ENCODE measurements around the gene CDH11. TPM values are rescaled to one million over a fixed set of nuclear protein-coding genes. Genes with fewer than 3 reads are reported as not detected.

CDH11 gene
- total RNA-seq, 1 experiment from 2014 or later: 0.64 TPM

- TF ChIP-seq TCF7L2 (IDR thresholded peaks at IDR 0.05; ENCODE audit: low read depth, low read length) (no peak), REST (IDR thresholded peaks at IDR 0.05; ENCODE audit: insufficient read depth in 1 of 2, low read depth in 2 of 2, low read length in 1 of 2) (no peak), CTCF (IDR thresholded peaks at IDR 0.05) (no peak), SIN3A (IDR thresholded peaks at IDR 0.05; ENCODE audit: borderline replicate concordance, insufficient read depth, low read depth, low read length) (no peak), POLR2AphosphoS5 (IDR thresholded peaks at IDR 0.05; ENCODE audit: low read depth, low read length) (no peak)
- no peak for DNase-seq (ENCODE audit: low read depth, low spot score)
- Histone ChIP-seq H3K9me3 (ENCODE audit: control insufficient read depth, insufficient read depth, low read depth, low read length) (no peaks in the 10 kb centered on the region), H3K27me3 (ENCODE audit: control insufficient read depth, insufficient read depth, low read length) (no peaks in the 10 kb centered on the region; the same call in 1 of the 2 replicates), H3K36me3 (ENCODE audit: control insufficient read depth, insufficient read depth, low read length) (no peaks in the 10 kb centered on the region), H3K27ac (ENCODE audit: low read length) (no peak overlapping the region), H3K4me3 (ENCODE audit: low read depth in 2 of 2, low read length in 2 of 2) (no peak overlapping the region), H3K4me1 (ENCODE audit: control insufficient read depth, insufficient read depth, low read length) (no peaks in the 10 kb centered on the region)
- POLR2A ChIA-PET: no interaction called here
- ATAC-seq: no peak
- no TSS peak for BruUV-seq (replicated peaks)
- CTCF ChIA-PET: no interaction called here
- in situ Hi-C loops (cut with HindIII; ENCODE audit: low pct_unique_long_range_greater_than_20kb, low sequenced_read_pairs) (no loop called here), intact Hi-C loops (cut with micrococcal nuclease; ENCODE audit: unreplicated experiment) (no loop called here)
Measured at GRCh38 chr16:65064131-65064530, 57.7 kb downstream of the CDH11 start.

GRCh38 chr16:65062736-65063583 is 58.9 kb downstream of the CDH11 start:
- DNase-seq (ENCODE audit: low read depth, low spot score) (no peak), ATAC-seq (no peak)
- intact Hi-C loops (cut with micrococcal nuclease; ENCODE audit: unreplicated experiment) (no loop called here), in situ Hi-C loops (cut with HindIII; ENCODE audit: low pct_unique_long_range_greater_than_20kb, low sequenced_read_pairs) (no loop called here)
- BruUV-seq (replicated peaks): no TSS peak
- ChIA-PET POLR2A (no interaction called here), CTCF (no interaction called here)
- H3K27ac ChIP-seq (ENCODE audit: low read length): no peak overlapping the region
- no peaks in the 10 kb centered on the region for H3K4me1 ChIP-seq (ENCODE audit: control insufficient read depth, insufficient read depth, low read length)
- H3K36me3 ChIP-seq (ENCODE audit: control insufficient read depth, insufficient read depth, low read length): no peaks in the 10 kb centered on the region
- no peak for TF ChIP-seq TCF7L2 (IDR thresholded peaks at IDR 0.05; ENCODE audit: low read depth, low read length)
- no peak for TF ChIP-seq POLR2AphosphoS5 (IDR thresholded peaks at IDR 0.05; ENCODE audit: low read depth, low read length)
- TF ChIP-seq REST (IDR thresholded peaks at IDR 0.05; ENCODE audit: insufficient read depth in 1 of 2, low read depth in 2 of 2, low read length in 1 of 2): no peak
- TF ChIP-seq SIN3A (IDR thresholded peaks at IDR 0.05; ENCODE audit: borderline replicate concordance, insufficient read depth, low read depth, low read length): no peak
- no peak for TF ChIP-seq CTCF (IDR thresholded peaks at IDR 0.05)
- no peak overlapping the region for H3K4me3 ChIP-seq (ENCODE audit: low read depth in 2 of 2, low read length in 2 of 2)
- H3K27me3 ChIP-seq (ENCODE audit: control insufficient read depth, insufficient read depth, low read length): no peaks in the 10 kb centered on the region; the same call in 1 of the 2 replicates
- no peaks in the 10 kb centered on the region for H3K9me3 ChIP-seq (ENCODE audit: control insufficient read depth, insufficient read depth, low read depth, low read length)
